Adrenal gland (tissue), 5 donors: ENCODE measurements around the gene AGAP1.
A peak's percentile ranks its signal among the peaks of the same experiment; 100 is the strongest.

Experiments
- CTCF ChIP-seq, 6 experiments: fragments of 450-650 bp in 4 of 6; fragments of 200-600 bp in 2 of 6; sonication (generic) in 1 of 6; IDR thresholded peaks; 1 replicate in 5 of 6; 2 replicates in 1 of 6; pipeline versions ENCODE4 v1.5.1 to v1.8.0; 2016 to 2021; ENCODE audit warnings: antibody characterized with exemption in 6 of 6, mild to moderate bottlenecking in 2 of 6, moderate library complexity in 1 of 6
- POLR2A ChIP-seq, 2 donors: fragments of 450-650 bp; IDR thresholded peaks; one replicate each; pipeline ENCODE4 v1.6.1; 2017; ENCODE audit warnings: antibody characterized with exemption in 2 of 2, mild to moderate bottlenecking in 2 of 2, moderate library complexity in 1 of 2
- donor health status: DM: no; HTN: no; CAD: no.

GRCh38 chr2:236176417-236176816, 682.6 kb downstream of the AGAP1 start:
- TF ChIP-seq CTCF (IDR thresholded peaks at IDR 0.05) (peak in 3 of 6 experiments; percentile 11 to 35 (median 30)), POLR2A (IDR thresholded peaks at IDR 0.05) (no peak)
